Lower leg skin (tissue), 4 donors: Measurements from ENCODE around the gene WIPF1. TPM values are rescaled to one million over a fixed set of nuclear protein-coding genes. Genes with fewer than 3 reads are reported as not detected.

Experiments used
- DNase-seq, 2 donors: peaks; one replicate each; pipeline ENCODE4 v3.0.0-alpha.2; 2019; ENCODE audit warnings: low spot score in 2 of 2
- H3K4me3 ChIP-seq: fragments of 200-600 bp; sonication (generic); 2 replicates; pipeline ENCODE4 v1.5.1; 2017; ENCODE audit warnings: mild to moderate bottlenecking, low read depth; ENCODE audit not compliant: poor library complexity, severe bottlenecking
- CTCF ChIP-seq, 3 donors: fragments of 450-650 bp; IDR thresholded peaks; one replicate each; pipeline ENCODE4 v1.5.1; 2016; ENCODE audit warnings: antibody characterized with exemption in 3 of 3, mild to moderate bottlenecking in 3 of 3, moderate library complexity in 2 of 3
- POLR2A ChIP-seq, 2 donors: fragments of 450-650 bp; IDR thresholded peaks; one replicate each; pipeline ENCODE4 v1.6.1; 2016 to 2017; ENCODE audit warnings: antibody characterized with exemption in 2 of 2, mild to moderate bottlenecking in 1 of 2, moderate library complexity in 1 of 2
- WGBS, 2 donors: methylation state at CpG; one replicate each; pipeline ENCODE4 v1.1.5; 2018; 5-methylcytosine and 5-hydroxymethylcytosine counted together
- intact Hi-C: fragments of 100-400 bp; cut with DNase I; formaldehyde crosslinking; loops from one replicate; pipeline ENCODE4 v1.15.0; 2023; ENCODE audit warnings: low total_unique reads
- total RNA-seq, 4 donors: library from RNA; depleted of rRNA; stranded (reverse); fragments of >200 nt; gene quantifications; one replicate each; pipeline ENCODE4 v1.1.0, GENCODE V29; 2016

WIPF1 gene
- total RNA-seq, 4 donors from 2014 or later, result 5.0 to 12.4 (median 9.1) TPM

GRCh38 chr2:174593041-174593440 is 4.6 kb downstream of the WIPF1 start:
- TF ChIP-seq POLR2A (IDR thresholded peaks at IDR 0.05) (no peak), CTCF (IDR thresholded peaks at IDR 0.05) (no peak)
- no peak overlapping the region for H3K4me3 ChIP-seq
- intact Hi-C loops, result no loop called here
- no peak for DNase-seq

GRCh38 chr2:174591740-174592139 is 5.9 kb downstream of the WIPF1 start:
- intact Hi-C loops, result no loop called here
- TF ChIP-seq POLR2A (IDR thresholded peaks at IDR 0.05) (no peak), CTCF (IDR thresholded peaks at IDR 0.05) (no peak)
- DNase-seq, result no peak
- no peak overlapping the region for H3K4me3 ChIP-seq
- WGBS, 2 donors, result 77 to 82% methylated on average over 5 of the region's 5 CpGs

GRCh38 chr2:174590928-174591648 is 6.5 kb downstream of the WIPF1 start:
- no peak for TF ChIP-seq POLR2A (IDR thresholded peaks at IDR 0.05)
- no peak for TF ChIP-seq CTCF (IDR thresholded peaks at IDR 0.05)
- DNase-seq, result no peak
- H3K4me3 ChIP-seq, result no peak overlapping the region
- intact Hi-C loops, result no loop called here
- 75 to 83% methylated on average over 5 of the region's 5 CpGs for WGBS, 2 donors

- TF ChIP-seq CTCF (IDR thresholded peaks at IDR 0.05), result no peak
- TF ChIP-seq POLR2A (IDR thresholded peaks at IDR 0.05), result no peak
- H3K4me3 ChIP-seq, result no peak overlapping the region
- intact Hi-C loops, result no loop called here
- DNase-seq, result no peak
- WGBS, 2 donors, result 67 to 70% methylated on average over 4 of the region's 4 CpGs
Measured at GRCh38 chr2:174590346-174590745, 7.3 kb downstream of the WIPF1 start.

- DNase-seq, result no peak
- WGBS, 2 donors, result 71 to 75% methylated on average over 2 of the region's 2 CpGs
- TF ChIP-seq POLR2A (IDR thresholded peaks at IDR 0.05), result no peak
- no peak for TF ChIP-seq CTCF (IDR thresholded peaks at IDR 0.05)
Measured at GRCh38 chr2:174589334-174589733, 8.3 kb downstream of the WIPF1 start.

GRCh38 chr2:174588463-174588862 is 9.1 kb downstream of the WIPF1 start:
- intact Hi-C loops, result no loop called here
- no peak for TF ChIP-seq CTCF (IDR thresholded peaks at IDR 0.05)
- TF ChIP-seq POLR2A (IDR thresholded peaks at IDR 0.05), result no peak
- H3K4me3 ChIP-seq, result no peak overlapping the region
- no peak for DNase-seq
- WGBS, 2 donors, result 76 to 89% methylated on average over 2 of the region's 2 CpGs

More at GRCh38 chr2:174589334-174589733, 8.3 kb downstream of the WIPF1 start:
- no peak overlapping the region for H3K4me3 ChIP-seq
- intact Hi-C loops, result no loop called here
